ENCODE measurements around the gene ZER1.
"Not testable (repeated sequence)": the region's sequence is repeated elsewhere in the genome, so short reads cannot be mapped to it uniquely, and the experiment has no call there.

The ZER1 gene

DNA sequence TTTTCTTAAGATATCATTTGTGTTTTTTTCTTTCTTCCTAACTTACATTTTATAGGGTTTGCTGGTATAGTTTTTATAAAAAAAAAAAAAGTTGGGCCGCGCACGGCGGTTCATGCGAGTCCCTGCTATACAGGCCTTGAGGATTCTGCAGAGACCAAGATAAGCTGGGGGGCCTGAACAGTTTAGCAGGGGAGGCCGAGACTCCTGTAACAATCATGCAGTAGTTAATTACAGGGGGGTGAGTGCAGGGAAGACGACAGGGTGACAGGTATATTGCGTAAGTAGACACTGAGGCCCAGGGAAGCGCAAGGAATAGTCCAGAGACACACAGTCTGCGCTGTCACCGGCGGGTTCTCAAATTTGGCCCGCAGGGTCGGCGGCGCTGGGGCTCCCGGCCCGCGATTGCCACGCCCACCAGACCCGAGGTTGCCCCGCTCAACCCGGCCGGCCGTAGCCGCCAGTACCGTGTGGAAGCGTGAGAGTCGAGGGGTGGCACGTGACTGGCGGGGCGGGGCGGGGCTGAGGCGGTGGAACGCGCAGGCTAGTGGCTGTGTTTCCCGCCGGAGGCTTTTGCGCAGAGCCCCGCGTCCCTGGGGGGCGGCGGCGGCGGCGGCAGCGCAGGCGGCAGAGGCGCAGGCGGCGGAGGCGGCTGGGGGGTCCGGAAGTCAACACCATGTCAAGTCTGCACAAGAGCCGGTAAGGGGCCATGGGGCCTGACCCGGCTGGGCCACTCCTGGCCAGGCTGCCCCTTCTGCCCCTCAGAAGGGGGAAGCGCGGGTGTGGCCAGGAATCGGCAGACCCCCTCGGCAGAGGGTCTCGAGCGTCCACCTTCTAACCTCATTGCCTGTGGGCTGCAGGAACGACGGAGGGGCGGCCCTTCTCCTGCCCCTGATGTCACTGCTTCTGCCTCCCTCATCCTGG lies 15.2 kb upstream of the ZER1 start, which contains the start of gene TBC1D13:
Gene TBC1D13, plus strand, starts transcription at position 573 of the 921 bp plus-strand sequence. Its CDS starts 101 bp downstream, at position 674.
- peak; percentile 93 for DNase-seq

DNA sequence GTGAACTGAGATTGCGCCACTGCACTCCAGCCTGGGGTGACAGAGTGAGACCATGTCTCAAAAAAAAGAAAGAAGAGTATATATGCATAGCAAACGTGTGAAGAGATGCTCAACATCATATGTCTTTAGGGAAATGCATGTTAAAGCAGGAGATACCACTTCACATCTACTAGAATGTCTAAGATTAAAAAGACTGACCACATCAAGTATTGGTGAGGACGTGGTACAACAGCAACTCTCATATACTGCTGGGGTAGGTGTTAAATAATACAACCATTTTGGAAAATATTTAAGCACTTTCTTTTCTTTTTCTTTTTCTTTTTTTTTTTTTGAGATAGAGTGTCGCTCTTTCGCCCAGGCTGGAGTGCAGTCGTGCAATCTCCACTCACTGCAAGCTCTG lies 13.7 kb upstream of the ZER1 start:
- no peak for DNase-seq

- no peak for DNase-seq
Measured at GRCh38 chr9:128782669-128783068, 10.9 kb upstream of the ZER1 start.

DNA sequence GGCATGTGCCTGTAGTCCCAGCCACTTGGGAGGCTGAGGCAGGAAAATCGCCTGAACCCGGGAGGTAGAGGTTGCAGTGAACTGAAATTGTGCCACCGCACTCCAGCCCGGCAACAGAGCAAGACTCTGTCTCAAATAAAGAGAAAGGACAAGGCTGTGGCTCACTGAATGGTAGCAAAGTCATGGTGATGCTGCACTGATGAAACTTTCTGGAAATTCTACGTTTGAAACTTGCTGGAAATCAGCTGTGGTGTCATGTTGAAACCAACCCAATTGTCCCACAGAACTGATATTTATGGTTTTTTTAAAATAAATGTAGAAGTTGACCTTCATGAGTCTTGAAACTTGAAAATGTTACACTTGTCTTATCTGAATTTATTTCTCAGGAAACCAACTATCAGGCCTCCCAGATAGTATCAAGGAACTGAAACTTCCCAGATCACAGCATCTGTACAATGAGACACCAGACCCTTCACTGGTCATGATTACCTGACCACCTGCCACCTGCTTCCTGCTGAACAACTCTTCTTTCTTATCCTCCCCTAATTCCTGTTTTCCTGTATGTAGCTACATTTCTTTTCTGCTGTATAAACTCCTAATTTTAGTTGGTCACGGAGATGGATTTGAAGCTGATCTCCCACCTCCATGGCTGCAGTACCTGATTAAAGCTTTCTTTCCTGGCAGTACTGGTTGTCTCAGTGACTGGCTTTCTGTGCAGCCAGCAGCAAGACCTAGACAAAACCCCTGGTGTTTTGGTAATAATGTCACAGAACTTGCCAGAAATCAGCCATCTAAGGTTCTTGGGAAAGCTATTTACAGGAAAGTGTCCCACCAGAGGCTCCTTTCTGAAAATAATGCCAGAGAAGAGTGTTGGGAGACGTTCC lies 9.7 kb upstream of the ZER1 start:
- DNase-seq: no peak

DNA sequence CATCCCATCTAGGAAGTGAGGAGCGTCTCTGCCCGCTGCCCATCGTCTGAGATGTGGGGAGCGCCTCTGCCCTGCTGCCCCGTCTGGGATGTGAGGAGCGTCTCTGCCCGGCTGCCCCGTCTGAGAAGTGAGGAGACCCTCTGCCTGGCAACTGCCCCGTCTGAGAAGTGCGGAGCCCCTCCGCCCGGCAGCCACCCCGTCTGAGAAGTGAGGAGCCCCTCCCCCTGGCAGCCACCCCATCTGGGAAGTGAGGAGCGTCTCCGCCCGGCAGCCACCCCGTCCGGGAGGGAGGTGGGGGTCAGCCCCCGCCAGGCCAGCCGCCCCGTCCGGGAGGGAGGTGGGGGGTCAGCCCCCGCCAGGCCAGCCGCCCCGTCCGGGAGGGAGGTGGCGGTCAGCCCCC lies 8.4 kb upstream of the ZER1 start:
- DNase-seq: not testable (repeated sequence)

DNA sequence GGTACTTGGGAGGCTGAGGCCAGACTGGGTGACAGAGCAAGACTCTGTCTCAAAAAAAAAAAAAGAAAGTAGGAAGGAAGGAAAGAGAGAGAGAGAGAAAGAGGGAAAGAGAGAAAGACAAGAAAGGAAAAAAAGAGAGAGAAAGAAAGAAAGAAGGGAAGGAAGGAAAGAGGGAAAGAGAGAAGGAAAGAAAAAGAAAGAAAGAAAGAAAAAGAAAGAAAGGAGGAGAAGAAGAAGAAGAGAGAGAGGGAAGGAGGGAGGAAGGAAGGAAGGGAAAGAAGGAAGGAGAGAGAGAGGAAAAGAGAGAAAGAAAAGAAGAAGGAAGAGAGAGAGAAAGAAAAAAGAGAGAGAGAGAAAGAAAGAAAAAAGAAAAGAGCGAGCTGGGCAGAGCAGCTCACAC lies 3.1 kb upstream of the ZER1 start:
- no peak for DNase-seq

DNA sequence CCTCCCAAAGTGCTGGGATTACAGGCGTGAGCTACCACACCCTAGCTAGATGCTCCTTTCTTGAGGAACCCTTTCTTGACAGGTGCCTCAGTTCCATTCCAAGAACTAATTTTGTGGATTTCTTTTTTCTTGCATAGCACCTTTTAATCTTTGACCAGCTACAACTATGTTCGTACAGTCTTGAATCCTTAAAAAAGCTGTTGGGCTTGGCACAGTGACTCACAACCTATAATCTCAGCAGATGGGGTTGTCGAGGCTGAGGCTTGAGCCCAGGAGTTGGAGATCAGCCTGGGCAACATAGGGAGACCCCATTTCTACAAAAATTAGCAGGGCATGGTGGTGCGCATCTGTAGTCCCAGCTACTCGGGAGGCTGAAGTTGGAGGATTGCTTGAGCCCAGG lies 1.3 kb upstream of the ZER1 start:
- no peak for DNase-seq

DNA sequence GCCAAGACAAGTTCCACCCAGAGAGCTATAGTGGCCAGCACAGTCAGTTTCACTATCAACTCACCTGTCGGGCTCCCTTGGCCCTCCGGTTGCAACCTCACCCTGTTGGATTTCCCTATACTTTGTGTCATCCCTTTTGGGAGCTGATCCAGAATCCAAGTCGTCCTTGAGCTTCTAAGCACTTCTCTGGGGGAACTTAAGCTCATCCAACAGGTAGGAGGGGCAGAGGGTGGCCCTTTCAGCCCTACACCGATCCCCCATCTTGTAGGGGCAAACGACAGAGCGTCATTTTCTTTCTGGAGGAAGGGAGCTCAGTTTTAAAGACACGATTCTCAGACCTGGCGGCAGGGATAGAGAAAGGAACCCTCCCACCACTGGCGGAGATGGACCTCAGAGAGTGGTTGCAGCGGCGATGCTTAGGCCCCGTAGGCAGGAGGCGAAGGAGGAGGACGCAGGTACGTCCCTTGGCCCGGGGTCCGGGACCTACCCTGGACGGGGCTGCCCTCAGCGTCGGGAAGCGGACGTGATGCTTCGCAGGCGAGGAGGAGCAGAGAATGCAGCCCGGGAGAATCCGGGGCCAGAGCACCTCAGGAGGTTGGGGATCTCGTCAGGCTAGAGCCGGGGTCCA lies 519 bp downstream of the ZER1 start:
- no peak for DNase-seq

GRCh38 chr9:128770286-128771030 lies 1.3 kb downstream of the ZER1 start:
- DNase-seq: no peak

DNA sequence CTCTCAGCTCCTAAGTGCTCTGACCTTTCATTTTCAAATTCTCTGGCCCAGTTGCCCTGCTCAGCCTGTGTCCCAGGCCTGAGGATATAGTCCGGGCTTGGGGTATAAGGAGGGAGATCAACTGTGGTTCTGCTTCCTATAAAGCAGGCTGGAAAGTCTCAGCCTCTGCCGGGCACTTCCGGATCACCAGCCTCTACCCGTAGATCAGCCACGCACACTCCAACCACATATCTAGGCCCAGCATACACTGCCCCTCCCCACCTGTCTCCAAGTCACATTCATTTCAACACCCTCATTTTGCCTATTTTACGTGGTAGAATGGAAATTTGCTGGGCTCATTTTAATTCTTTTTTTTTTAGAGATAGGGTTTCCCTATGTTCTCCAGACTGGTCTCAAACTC lies 3.1 kb downstream of the ZER1 start:
- DNase-seq: no peak

DNA sequence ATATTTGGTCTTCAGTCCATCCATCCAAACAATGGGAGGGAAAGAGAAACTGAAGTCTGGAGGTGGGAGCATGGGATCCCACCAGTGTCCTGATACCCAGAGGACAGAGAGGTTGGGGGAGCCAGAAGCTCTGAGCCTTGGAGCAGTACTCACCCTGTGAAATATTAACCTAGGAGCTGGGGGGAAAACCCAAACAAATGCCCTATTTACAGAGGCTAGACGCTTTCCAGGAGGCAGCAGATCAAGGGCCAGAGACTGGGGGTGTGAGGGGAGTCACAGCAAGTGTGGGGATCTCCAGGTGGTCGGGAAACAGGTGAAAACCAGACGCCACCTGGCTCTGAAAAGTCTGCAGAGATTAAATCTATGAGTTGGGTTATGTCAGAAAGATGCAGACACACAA lies 6.2 kb downstream of the ZER1 start:
- DNase-seq: no peak

- no peak for DNase-seq
Measured at GRCh38 chr9:128764361-128764760, 7.4 kb downstream of the ZER1 start.

DNA sequence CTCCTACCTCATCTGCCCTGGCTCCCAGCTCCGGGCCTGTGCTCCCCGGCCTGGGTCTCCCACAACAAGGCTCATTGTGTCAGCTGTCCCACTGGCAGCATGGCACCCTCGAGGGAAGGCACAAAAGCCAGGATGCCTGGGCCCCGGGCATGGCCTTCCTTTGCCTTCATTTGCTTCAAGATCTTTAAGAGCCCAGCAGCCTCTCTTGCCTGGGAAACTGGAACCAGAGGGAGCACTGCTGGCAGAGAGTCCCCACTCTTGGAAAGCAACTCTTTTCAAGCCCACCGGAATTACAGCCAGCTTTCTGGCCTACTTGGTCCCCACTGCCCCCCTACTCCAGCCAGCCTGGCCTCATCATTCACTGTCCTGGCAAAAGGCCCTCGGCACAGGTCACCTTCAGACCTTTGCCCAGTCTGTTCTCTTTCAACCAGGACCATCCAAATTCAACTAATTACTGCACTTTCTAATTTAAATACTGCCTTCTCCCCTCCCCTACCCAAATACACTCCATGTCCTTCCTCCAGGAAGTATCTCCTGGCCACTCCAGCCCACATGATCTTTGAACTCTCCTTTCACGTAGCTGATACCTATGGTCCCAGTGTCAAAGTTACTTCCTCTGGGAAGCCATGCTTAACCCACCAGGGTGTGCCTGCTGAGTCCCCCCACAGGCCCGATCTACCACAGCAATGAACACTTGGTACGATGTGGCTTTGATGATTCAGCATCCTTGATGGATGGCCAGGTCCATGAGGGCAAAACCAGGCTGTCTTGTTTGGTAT lies 8.9 kb downstream of the ZER1 start:
- DNase-seq: no peak

DNA sequence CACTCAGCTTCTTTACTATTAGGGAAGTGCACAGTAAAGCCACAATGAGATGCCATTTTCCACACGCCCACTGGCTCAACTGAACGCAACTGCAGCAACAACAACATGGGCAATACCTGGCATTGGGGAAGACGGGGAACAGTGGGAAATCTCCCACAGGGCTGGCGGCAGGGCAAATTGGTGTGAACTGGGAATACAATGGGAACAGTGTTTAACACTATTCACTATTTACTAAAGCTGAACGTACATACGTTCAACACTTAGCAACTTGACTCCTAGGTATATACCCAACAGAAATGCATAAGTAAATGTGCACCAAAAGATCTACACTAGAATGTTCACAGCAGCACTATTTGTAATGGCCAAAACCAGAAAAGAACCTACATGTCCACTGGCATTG lies 14.1 kb downstream of the ZER1 start:
- DNase-seq: no peak

DNA sequence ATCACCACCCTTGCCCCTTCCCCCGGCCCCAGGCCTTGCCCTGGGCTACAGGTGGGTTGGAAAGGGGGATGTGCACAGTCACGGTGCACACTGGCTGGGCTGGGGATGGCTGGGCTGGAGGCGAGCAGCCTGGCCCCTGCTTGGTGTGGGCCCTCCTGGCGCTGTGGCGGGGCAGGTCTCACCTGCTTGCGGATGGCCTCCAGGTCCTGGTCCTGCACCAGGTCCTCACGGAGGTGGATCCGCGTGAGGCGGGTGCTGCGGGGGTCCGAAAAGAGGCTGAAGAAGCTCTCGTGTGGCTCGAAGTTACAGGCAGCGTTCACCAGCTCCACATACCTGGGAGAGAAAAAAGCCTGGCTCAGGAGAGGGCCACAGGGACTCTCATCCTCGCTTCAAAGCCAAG lies 18.1 kb downstream of the ZER1 start:
- no peak for DNase-seq

GRCh38 chr9:128750926-128751595 lies 20.7 kb downstream of the ZER1 start:
- DNase-seq: no peak

DNA sequence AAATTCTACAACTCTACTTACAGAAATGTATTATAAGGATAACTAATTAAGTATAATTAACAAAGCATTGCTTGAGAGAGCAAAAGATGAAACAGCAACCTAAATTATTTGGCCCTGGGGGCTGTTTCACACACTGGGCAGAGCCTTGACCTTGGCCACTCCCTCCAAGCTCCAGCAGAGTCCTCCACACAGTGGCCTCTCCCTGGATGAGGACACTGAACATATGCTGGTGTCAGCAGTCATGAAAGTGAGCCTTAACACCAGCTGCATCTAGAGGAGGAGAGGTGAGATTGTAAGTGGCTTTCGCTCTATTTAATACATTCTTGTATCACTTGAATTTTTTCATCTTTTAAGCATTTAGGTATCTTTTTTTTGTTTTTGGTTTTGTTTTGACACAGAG lies 24.5 kb downstream of the ZER1 start:
- DNase-seq: no peak

GRCh38 chr9:128743421-128743820 lies 28.3 kb downstream of the ZER1 start:
- DNase-seq: no peak

GRCh38 chr9:128742401-128742800 lies 29.3 kb downstream of the ZER1 start:
- DNase-seq: no peak

DNA sequence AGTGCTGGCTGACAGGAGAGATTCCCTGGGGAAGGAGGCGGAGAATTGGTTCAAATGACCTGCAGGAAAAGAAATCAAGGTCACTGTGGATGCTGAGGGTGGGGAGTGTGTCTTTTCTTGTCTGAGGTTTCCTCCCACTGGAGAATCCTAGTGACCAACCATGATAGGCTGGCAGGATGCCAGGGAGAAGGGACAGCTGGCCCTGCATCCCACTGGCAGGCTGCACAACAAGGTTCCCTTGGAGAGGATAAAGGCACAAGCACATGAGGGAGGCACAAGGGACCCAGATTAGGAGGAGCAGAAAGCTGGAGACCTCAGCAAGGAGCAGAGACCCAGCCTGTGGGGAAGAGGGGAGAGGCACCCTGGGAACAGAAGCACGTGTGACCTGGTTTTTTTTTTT lies 36.4 kb downstream of the ZER1 start:
- DNase-seq: peak; percentile 56

- peak; percentile 76 for DNase-seq
Measured at GRCh38 chr9:128733256-128733655, 38.5 kb downstream of the ZER1 start.
